Loucy (cell line): ENCODE measurements around the gene GAD2.

Source experiments
- H2AFZ ChIP-seq: fragments of 200-600 bp; sonication (generic); 2 replicates; pipeline ENCODE4 v1.6.0; 2016; ENCODE audit warnings: antibody characterized with exemption, mild to moderate bottlenecking, low read length, moderate library complexity
- H3F3A ChIP-seq: fragments of 200-600 bp; 2 replicates; pipeline ENCODE4 v1.6.0; 2016; ENCODE audit warnings: antibody characterized with exemption, low read depth, mild to moderate bottlenecking
- H3K27me3 ChIP-seq: fragments of 200-600 bp; sonication (generic); 2 replicates; pipeline ENCODE4 v1.6.1; 2014; ENCODE audit warnings: low read length, mild to moderate bottlenecking; ENCODE audit not compliant: insufficient read depth, poor library complexity, severe bottlenecking
- H3K36me3 ChIP-seq: fragments of 200-600 bp; sonication (generic); 2 replicates; pipeline ENCODE4 v1.6.1; 2016; ENCODE audit warnings: low read length; ENCODE audit not compliant: insufficient read depth
- H3K4me1 ChIP-seq: fragments of 200-600 bp; sonication (generic); 2 replicates; pipeline ENCODE4 v1.5.1; 2014; ENCODE audit warnings: low read length, mild to moderate bottlenecking; ENCODE audit not compliant: insufficient read depth, poor library complexity, severe bottlenecking
- H3K4me2 ChIP-seq: fragments of 200-600 bp; sonication (generic); 2 replicates; pipeline ENCODE4 v1.6.0; 2014; ENCODE audit warnings: antibody characterized with exemption, low read length, low read depth, mild to moderate bottlenecking; ENCODE audit not compliant: poor library complexity, severe bottlenecking
- H3K4me3 ChIP-seq: fragments of 200-600 bp; sonication (generic); 2 replicates; pipeline ENCODE4 v1.5.1; 2014; ENCODE audit warnings: low read length, mild to moderate bottlenecking, mixed read lengths; ENCODE audit not compliant: poor library complexity, severe bottlenecking
- H3K79me2 ChIP-seq: fragments of 200-600 bp; sonication (generic); 2 replicates; pipeline ENCODE4 v1.6.1; 2014; ENCODE audit warnings: low read length; ENCODE audit not compliant: insufficient read depth
- H3K9ac ChIP-seq: fragments of 200-600 bp; sonication (generic); 2 replicates; pipeline ENCODE4 v1.6.0; 2014; ENCODE audit warnings: mild to moderate bottlenecking, low read depth, low read length, moderate library complexity; ENCODE audit not compliant: poor library complexity, severe bottlenecking
- H3K9me2 ChIP-seq: fragments of 200-600 bp; sonication (generic); replicated peaks from 2 replicates; pipeline ENCODE4 v1.6.1; 2016; ENCODE audit warnings: low read depth, low read length, mixed read lengths
- H3K9me3 ChIP-seq: fragments of 200-600 bp; sonication (generic); 2 replicates; pipeline ENCODE4 v1.6.1; 2014; ENCODE audit warnings: mild to moderate bottlenecking, antibody characterized with exemption, low read length, low read depth; ENCODE audit not compliant: insufficient read depth
- H4K20me1 ChIP-seq: fragments of 200-600 bp; sonication (generic); 2 replicates; pipeline ENCODE4 v1.6.0; 2014; ENCODE audit warnings: antibody characterized with exemption, low read length, mild to moderate bottlenecking; ENCODE audit not compliant: insufficient read depth, poor library complexity, severe bottlenecking
- CTCF ChIP-seq: fragments of 200-600 bp; sonication (generic); conservative IDR thresholded peaks from 2 replicates; pipeline ENCODE4 v1.5.1; 2014; ENCODE audit warnings: mild to moderate bottlenecking, antibody characterized with exemption, low read length
- EZH2phosphoT487 ChIP-seq: fragments of 200-600 bp; IDR thresholded peaks from 2 replicates; pipeline ENCODE4 v1.6.1; 2018; ENCODE audit warnings: antibody characterized with exemption, mild to moderate bottlenecking, moderate library complexity, borderline replicate concordance

Gene GAD2

GRCh38 chr10:26311383-26311940 is 94.9 kb downstream of the GAD2 start:
- H3K4me3 ChIP-seq, result no peak overlapping the region
- no peaks in the 10 kb centered on the region for H3K79me2 ChIP-seq
- no peaks in the 10 kb centered on the region for H3K9me2 ChIP-seq
- H3K4me2 ChIP-seq, result no peak overlapping the region
- H4K20me1 ChIP-seq, result no peaks in the 10 kb centered on the region
- no peaks in the 10 kb centered on the region for H3K36me3 ChIP-seq
- H3K9me3 ChIP-seq, result no peaks in the 10 kb centered on the region
- TF ChIP-seq CTCF (no peak), EZH2phosphoT487 (no peak)
- H3K27me3 ChIP-seq, result no peaks in the 10 kb centered on the region
- H2AFZ ChIP-seq, result no peak overlapping the region
- H3K4me1 ChIP-seq, result no peaks in the 10 kb centered on the region
- H3F3A ChIP-seq, result no peaks in the 10 kb centered on the region
- no peak overlapping the region for H3K9ac ChIP-seq

- no peak overlapping the region for H3K4me2 ChIP-seq
- no peak overlapping the region for H2AFZ ChIP-seq
- no peak overlapping the region for H3K9ac ChIP-seq
- TF ChIP-seq CTCF (no peak), EZH2phosphoT487 (no peak)
- no peaks in the 10 kb centered on the region for H3K79me2 ChIP-seq
- no peak overlapping the region for H3K4me3 ChIP-seq
- H3F3A ChIP-seq, result no peaks in the 10 kb centered on the region
- H3K36me3 ChIP-seq, result no peaks in the 10 kb centered on the region
- H3K9me2 ChIP-seq, result no peaks in the 10 kb centered on the region
- no peaks in the 10 kb centered on the region for H3K4me1 ChIP-seq
- H3K27me3 ChIP-seq, result no peaks in the 10 kb centered on the region
- H4K20me1 ChIP-seq, result no peaks in the 10 kb centered on the region
- no peaks in the 10 kb centered on the region for H3K9me3 ChIP-seq
Observed at GRCh38 chr10:26314265-26315013, 97.9 kb downstream of the GAD2 start.

GRCh38 chr10:26318672-26319071 is 102.1 kb downstream of the GAD2 start:
- no peaks in the 10 kb centered on the region for H3K36me3 ChIP-seq
- H3K4me2 ChIP-seq, result no peak overlapping the region
- H3F3A ChIP-seq, result no peaks in the 10 kb centered on the region
- TF ChIP-seq CTCF (no peak), EZH2phosphoT487 (no peak)
- no peaks in the 10 kb centered on the region for H3K9me3 ChIP-seq
- no peaks in the 10 kb centered on the region for H3K27me3 ChIP-seq
- no peaks in the 10 kb centered on the region for H3K9me2 ChIP-seq
- no peak overlapping the region for H2AFZ ChIP-seq
- no peaks in the 10 kb centered on the region for H4K20me1 ChIP-seq
- H3K79me2 ChIP-seq, result no peaks in the 10 kb centered on the region
- no peaks in the 10 kb centered on the region for H3K4me1 ChIP-seq
- H3K9ac ChIP-seq, result no peak overlapping the region
- no peak overlapping the region for H3K4me3 ChIP-seq
